Aorta (tissue), 5 donors: ENCODE data around the gene ANP32B. TPM values are rescaled to one million over a fixed set of nuclear protein-coding genes. Genes with fewer than 3 reads are reported as not detected.
"Not testable (repeated sequence)": the region's sequence is repeated elsewhere in the genome, so short reads cannot be mapped to it uniquely, and the experiment has no call there.

Experiments
- ATAC-seq: fragments of 200-7000 bp; cut with Tn5 transposase; one replicate; pipeline ENCODE4 v1.9.1; 2022; ENCODE audit warnings: moderate library complexity; ENCODE audit not compliant: low FRiP score
- DNase-seq, 2 donors: peaks; one replicate each; pipeline ENCODE4 v3.0.0-alpha.2; 2020
- H3K27ac ChIP-seq, 2 donors: one replicate each; pipeline ENCODE4 v1.5.1; 2013; ENCODE audit warnings: low read length in 2 of 2, mild to moderate bottlenecking in 2 of 2, moderate library complexity in 2 of 2, control low read depth in 1 of 2, inconsistent platforms in 1 of 2, low read depth in 1 of 2
- H3K27me3 ChIP-seq, 2 donors: one replicate each; pipeline ENCODE4 v1.6.1; 2013; ENCODE audit warnings: control low read depth in 1 of 2, low read length in 1 of 2, mild to moderate bottlenecking in 1 of 2, moderate library complexity in 1 of 2; ENCODE audit not compliant: insufficient read depth in 2 of 2, control insufficient read depth in 1 of 2
- H3K36me3 ChIP-seq, 2 donors: one replicate each; pipeline ENCODE4 v1.6.1; 2013; ENCODE audit warnings: control low read depth in 1 of 2, low read length in 1 of 2, mild to moderate bottlenecking in 1 of 2; ENCODE audit not compliant: insufficient read depth in 2 of 2, control insufficient read depth in 1 of 2
- H3K4me1 ChIP-seq, 2 donors: one replicate each; pipeline ENCODE4 v1.6.1; 2013; ENCODE audit warnings: low read length in 2 of 2, control low read depth in 1 of 2, mild to moderate bottlenecking in 1 of 2, moderate library complexity in 1 of 2; ENCODE audit not compliant: insufficient read depth in 2 of 2, control insufficient read depth in 1 of 2
- H3K4me3 ChIP-seq, 2 donors: one replicate each; pipeline ENCODE4 v1.5.1; 2013; ENCODE audit warnings: low read length in 2 of 2, control low read depth in 1 of 2, mild to moderate bottlenecking in 1 of 2
- H3K9me3 ChIP-seq: one replicate; pipeline ENCODE4 v1.6.1; 2013; ENCODE audit warnings: mild to moderate bottlenecking, low read length; ENCODE audit not compliant: control insufficient read depth
- WGBS, 2 donors: extraction: QIAGEN DNeasy Blood & Tissue Kit; methylation state at CpG; one replicate each; pipeline ENCODE4 v1.1.7; 2013; 5-methylcytosine and 5-hydroxymethylcytosine counted together
- intact Hi-C, 2 donors: fragments of 100-400 bp; cut with DNase I; formaldehyde crosslinking; loops; one replicate each; pipeline versions ENCODE4 v1.14.2 to v1.15.0; 2022
- polyA plus RNA-seq, 2 donors: library from polyadenylated mRNA; stranded (reverse); fragments of 200-250 nt; gene quantifications; one replicate each; pipeline ENCODE4 v1.2.3, GENCODE V29; 2013
- total RNA-seq, 2 donors: library from RNA; stranded (reverse); fragmentation: NEBNext Ultra II Directional; extraction: Animal tissue kit (Norgen Biotek cat#: 25700); gene quantifications; one replicate each; pipeline ENCODE4 v1.2.1, GENCODE V29; 2021
- donor health status: healthy with polysubstance abuse.
- donor health status: Bipolar disorder and iron deficiency.
- donor health status: DM: no; HTN: no; CAD: no.
- donor health status: DM: no; HTN: no; CAD: no.
- donor health status: DM: yes; HTN: yes; CAD: no.

ANP32B gene
- total and polyA plus RNA-seq, 4 donors, result 98.6 to 350 (median 121) TPM

- DNase-seq, ATAC-seq, H3K4me3 ChIP-seq, H3K9me3 ChIP-seq, H3K36me3 ChIP-seq, H3K4me1 ChIP-seq, H3K27me3 ChIP-seq, H3K27ac ChIP-seq: not testable (repeated sequence)
- intact Hi-C loops, result loop anchor here in 1 of 2 donors (5.0 kb wide), 2 partner anchors 37 to 38 kb away; partner anchors contain the start of genes ANP32B and NANS
- WGBS, 2 donors, result 86 to 92% methylated on average over 5 of the region's 5 CpGs
Observed at GRCh38 chr9:98019869-98020268, 36.7 kb downstream of the ANP32B start.

- Histone ChIP-seq H3K4me1 (no peaks in the 10 kb centered on the region), H3K36me3 (peaks cover 3 to 6% of the 10 kb centered on the region in 2 donors)
- intact Hi-C loops, result loop anchor here in 1 of 2 donors (5.0 kb wide), 2 partner anchors 37 to 38 kb away; partner anchors contain the start of genes ANP32B and NANS
Observed at GRCh38 chr9:98020476-98021145, 37.5 kb downstream of the ANP32B start.

GRCh38 chr9:98021306-98022040 is 38.3 kb downstream of the ANP32B start:
- Histone ChIP-seq H3K4me3 (no peak overlapping the region), H3K36me3 (peaks cover 0 to 6% of the 10 kb centered on the region in 2 donors), H3K4me1 (no peaks in the 10 kb centered on the region), H3K27ac (no peak overlapping the region), H3K9me3 (no peaks in the 10 kb centered on the region), H3K27me3 (no peaks in the 10 kb centered on the region)
- no peak for DNase-seq
- ATAC-seq, result no peak
- 66 to 68% methylated on average over 8 of the region's 8 CpGs for WGBS, 2 donors
- intact Hi-C loops, result loop anchor here in 1 of 2 donors (5.0 kb wide), 2 partner anchors 36 to 39 kb away; partner anchors contain the start of genes ANP32B and NANS

More at GRCh38 chr9:98020476-98021145, 37.5 kb downstream of the ANP32B start:
- WGBS, 2 donors, result 95 to 96% methylated on average over 8 of the region's 8 CpGs
- Histone ChIP-seq H3K9me3 (no peaks in the 10 kb centered on the region), H3K27me3 (no peaks in the 10 kb centered on the region), H3K4me3 (no peak overlapping the region), H3K27ac (no peak overlapping the region)
- ATAC-seq (no peak), DNase-seq (no peak)

GRCh38 chr9:98022447-98022846 is 39.3 kb downstream of the ANP32B start:
- intact Hi-C loops, result loop anchor here in 1 of 2 donors (5.0 kb wide), 2 partner anchors 35 to 40 kb away; partner anchors contain the start of genes ANP32B and NANS
- Histone ChIP-seq H3K9me3 (no peaks in the 10 kb centered on the region), H3K4me3 (no peak overlapping the region), H3K36me3 (peaks cover 0 to 6% of the 10 kb centered on the region in 2 donors), H3K27ac (no peak overlapping the region), H3K27me3 (no peaks in the 10 kb centered on the region), H3K4me1 (no peaks in the 10 kb centered on the region)
- WGBS, 2 donors, result 39 to 41% methylated on average over 8 of the region's 8 CpGs
- DNase-seq (peak in 1 of 2 donors; percentile 76), ATAC-seq (peak; percentile 65)

- ATAC-seq, result no peak
Observed at GRCh38 chr9:98024702-98025101, 41.6 kb downstream of the ANP32B start.

GRCh38 chr9:98031169-98031568 is 48.0 kb downstream of the ANP32B start:
- no peaks in the 10 kb centered on the region for H3K27me3 ChIP-seq

More at GRCh38 chr9:98024702-98025101, 41.6 kb downstream of the ANP32B start:
- peaks cover 0 to 2% of the 10 kb centered on the region in 2 donors for H3K36me3 ChIP-seq
- no peaks in the 10 kb centered on the region for H3K27me3 ChIP-seq
- no peak for DNase-seq
- H3K4me3 ChIP-seq, result no peak overlapping the region
- H3K27ac ChIP-seq, result no peak overlapping the region
- 99 to 100% methylated on average over 1 of the region's 1 CpG for WGBS, 2 donors
- intact Hi-C loops, result loop anchor here in 1 of 2 donors (5.0 kb wide), 2 partner anchors 33 to 42 kb away; partner anchors contain the start of genes ANP32B and NANS
- no peaks in the 10 kb centered on the region for H3K9me3 ChIP-seq
- no peaks in the 10 kb centered on the region for H3K4me1 ChIP-seq

GRCh38 chr9:98031935-98032334 is 48.8 kb downstream of the ANP32B start:
- WGBS, 2 donors, result 64 to 73% methylated on average over 1 of the region's 1 CpG
- no peaks in the 10 kb centered on the region for H3K9me3 ChIP-seq
- intact Hi-C loops, result no loop called here

More at GRCh38 chr9:98031169-98031568, 48.0 kb downstream of the ANP32B start:
- intact Hi-C loops, result no loop called here
- DNase-seq (no peak), ATAC-seq (no peak)
- H3K4me1 ChIP-seq, result no peaks in the 10 kb centered on the region
- no peak overlapping the region for H3K27ac ChIP-seq
- H3K36me3 ChIP-seq, result peaks cover 0 to 2% of the 10 kb centered on the region in 2 donors
- no peak overlapping the region for H3K4me3 ChIP-seq
- no peaks in the 10 kb centered on the region for H3K9me3 ChIP-seq

GRCh38 chr9:98034593-98035546 is 51.7 kb downstream of the ANP32B start:
- peak overlapping the region in 1 of 2 donors; percentile 53 for H3K27ac ChIP-seq
- no peak overlapping the region for H3K4me3 ChIP-seq
- no peaks in the 10 kb centered on the region for H3K9me3 ChIP-seq
- ATAC-seq (peak; percentile 89), DNase-seq (peak; percentile 89 to 92)
- no peaks in the 10 kb centered on the region for H3K27me3 ChIP-seq
- H3K4me1 ChIP-seq, result no peaks in the 10 kb centered on the region
- intact Hi-C loops, result loop anchor here (2.0 to 5.0 kb wide), 4 partner anchors 22 to 112 kb away; partner anchors contain the start of genes NANS (in 1 of the 2) and TRMO (in 1 of the 2)
- 39% methylated on average over 20 of the region's 20 CpGs for WGBS, 2 donors
- no peaks in the 10 kb centered on the region for H3K36me3 ChIP-seq

More at GRCh38 chr9:98031935-98032334, 48.8 kb downstream of the ANP32B start:
- Histone ChIP-seq H3K4me3 (no peak overlapping the region), H3K36me3 (no peaks in the 10 kb centered on the region), H3K27ac (no peak overlapping the region), H3K4me1 (no peaks in the 10 kb centered on the region), H3K27me3 (no peaks in the 10 kb centered on the region)
- DNase-seq (no peak), ATAC-seq (no peak)
